Fibroblast of lung (primary cell): ENCODE data around the gene PYGB.

Experiments
- CTCF ChIP-seq, 2 donors: IDR thresholded peaks in 1 of 2; conservative IDR thresholded peaks in 1 of 2; 1 replicate in 1 of 2; 2 replicates in 1 of 2; pipeline ENCODE4 v1.5.1; 2011 to 2012; ENCODE audit warnings: low read length in 2 of 2, control low read depth in 1 of 2, inconsistent platforms in 1 of 2, low read depth in 1 of 2, mild to moderate bottlenecking in 1 of 2
- EZH2 ChIP-seq: IDR thresholded peaks from 2 replicates; pipeline ENCODE4 v1.5.1; 2012; ENCODE audit warnings: low read length, control low read depth, mild to moderate bottlenecking; ENCODE audit errors: missing control alignments

DNA sequence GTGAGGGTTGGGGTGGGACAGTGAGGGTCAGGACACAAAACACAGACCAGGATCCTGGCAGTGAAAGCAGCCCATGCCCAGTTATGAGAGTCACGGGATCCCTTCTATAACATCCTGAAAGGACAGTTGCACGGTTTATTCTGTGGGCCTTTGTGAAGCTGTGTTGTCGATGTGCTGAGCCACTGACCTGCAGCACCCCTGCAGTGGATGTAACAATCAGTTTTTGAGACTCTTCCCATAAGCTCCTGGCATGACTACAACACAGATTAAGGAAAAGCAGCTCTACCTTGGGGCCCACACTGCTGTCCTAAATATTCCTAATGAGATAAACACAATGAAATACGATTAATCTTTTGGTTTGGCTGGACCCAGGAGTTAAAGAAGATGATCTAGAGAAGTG lies 3.7 kb downstream of the PYGB start:
- no peak for TF ChIP-seq CTCF (conservative IDR thresholded peaks at IDR 0.05 in 1 of 2, IDR thresholded peaks at IDR 0.05 in 1 of 2; ENCODE audit: low read depth in 1 of 2, low read length in 2 of 2)
- TF ChIP-seq EZH2, result no peak
